HG03460 (cell line): ENCODE data around the gene NYAP1.
"Not testable (repeated sequence)": the region's sequence is repeated elsewhere in the genome, so short reads cannot be mapped to it uniquely, and the experiment has no call there.

Source experiments
- ATAC-seq: cut with Tn5 transposase; IDR thresholded peaks from one replicate; pipeline ENCODE4 v1.9.1; 2021; ENCODE audit not compliant: unreplicated experiment

NYAP1 gene

DNA sequence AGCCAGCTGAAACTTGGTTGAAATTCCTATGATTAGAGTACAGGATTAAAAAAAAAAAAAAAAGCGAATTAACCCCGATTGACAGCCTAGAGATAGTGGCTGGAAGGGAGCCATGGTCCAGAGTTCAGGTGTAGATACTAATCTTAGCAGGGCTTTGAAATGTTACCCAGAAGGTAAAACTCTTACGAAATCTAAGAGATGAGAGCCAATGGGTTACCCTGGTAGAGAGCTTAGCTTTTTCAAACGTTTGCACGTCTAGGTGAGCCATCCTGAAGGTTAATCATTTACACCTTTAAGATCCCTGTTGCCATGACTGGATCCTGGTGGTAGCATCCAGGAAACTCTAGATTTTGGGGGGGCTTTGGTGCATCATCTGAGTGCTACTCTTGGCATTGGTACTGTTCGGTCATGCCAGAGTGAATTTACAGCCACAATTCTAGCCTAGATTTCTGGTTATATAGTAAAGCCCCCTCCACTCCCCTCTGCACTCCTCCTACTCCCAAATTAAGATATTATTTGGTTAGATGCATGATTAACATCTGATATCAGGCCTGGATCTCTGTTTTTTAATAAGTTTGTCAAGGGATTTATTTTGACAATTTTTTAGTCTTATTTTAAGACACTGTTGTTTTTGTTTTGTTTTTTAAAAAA, 56.5 kb downstream of the NYAP1 start:
- no peak for ATAC-seq

- ATAC-seq: not testable (repeated sequence)
Observed at GRCh38 chr7:100541309-100541708, 57.6 kb downstream of the NYAP1 start.

DNA sequence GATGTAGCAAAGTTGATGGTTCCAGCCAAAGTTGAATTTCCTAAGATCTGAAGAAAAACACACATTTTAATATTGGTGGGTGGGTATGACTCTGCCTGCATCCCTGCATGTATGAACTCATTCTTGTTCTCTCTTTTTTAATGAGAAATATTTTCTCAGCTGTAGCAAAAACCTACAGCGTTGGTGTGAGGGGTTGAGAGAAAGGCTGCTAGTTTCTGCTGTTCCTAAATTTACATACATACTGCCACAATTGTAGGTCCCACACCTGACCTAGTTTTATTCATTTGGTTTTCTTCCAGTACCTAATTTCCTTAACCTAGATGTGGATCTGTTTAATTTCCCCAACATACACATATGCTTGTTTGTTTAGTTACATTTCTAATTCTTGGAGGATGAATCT, 59.9 kb downstream of the NYAP1 start:
- ATAC-seq: no peak

DNA sequence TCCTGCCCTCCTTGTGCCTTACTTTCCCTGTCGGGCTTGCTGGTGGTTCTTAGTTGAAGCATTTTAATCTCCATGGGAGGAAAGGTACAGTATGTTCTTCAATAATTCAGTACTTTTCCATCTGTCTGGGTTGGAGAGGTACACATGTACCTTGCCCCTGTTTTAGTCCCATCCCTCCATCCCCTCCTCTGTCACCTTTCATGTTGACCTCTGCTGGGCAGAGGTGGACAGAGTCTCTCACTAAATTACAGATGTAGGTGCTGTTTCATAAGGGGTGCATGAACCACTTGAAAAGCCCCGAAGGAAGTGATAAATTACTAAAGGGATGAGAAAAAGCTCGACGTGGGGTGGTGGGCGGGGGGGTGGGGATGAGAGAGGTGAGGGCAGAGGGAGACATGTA, 60.7 kb downstream of the NYAP1 start:
- no peak for ATAC-seq
